Naive thymus-derived CD4-positive, alpha-beta T cell (primary cell): ENCODE data around the gene FZD2. TPM values are rescaled to one million over a fixed set of nuclear protein-coding genes. Genes with fewer than 3 reads are reported as not detected.
"Not testable (repeated sequence)": the region's sequence is repeated elsewhere in the genome, so short reads cannot be mapped to it uniquely, and the experiment has no call there.

Experiments used
- ATAC-seq: fragments of 150-1000 bp; cut with Tn5 transposase; 2 replicates; pipeline ENCODE4 v1.10.0; 2021; ENCODE audit warnings: mild to moderate bottlenecking, moderate library complexity
- CTCF ChIA-PET: fragments of 350-600 bp; sonication (Branson Sonifier 250); formaldehyde crosslinking; loops from one replicate; lab custom pipeline; 2021; ENCODE audit warnings: antibody characterized with exemption; lab: Charles Lee
- POLR2A ChIA-PET: fragments of 350-600 bp; sonication (Branson Sonifier 250); formaldehyde crosslinking; loops from one replicate; lab custom pipeline; 2021; ENCODE audit warnings: antibody characterized with exemption, inconsistent platforms; lab: Charles Lee
- DNase-seq, 9 donors: peaks; one replicate each; pipeline versions ENCODE4 v3.0.0 to v3.0.0-alpha.2; 2020 to 2022; ENCODE audit warnings: mixed read lengths in 1 of 9
- H3K27ac ChIP-seq: one replicate; pipeline ENCODE4 v1.7.0; 2013; ENCODE audit warnings: mild to moderate bottlenecking, low read depth, low read length, moderate library complexity
- H3K27me3 ChIP-seq, 2 donors: one replicate each; pipeline ENCODE4 v1.7.0; 2013; ENCODE audit warnings: low read length in 2 of 2, mild to moderate bottlenecking in 2 of 2, moderate library complexity in 2 of 2; ENCODE audit not compliant: control insufficient read depth in 2 of 2, insufficient read depth in 2 of 2
- H3K36me3 ChIP-seq, 3 experiments: 1 replicate in 2 of 3; 2 replicates in 1 of 3; pipeline ENCODE4 v1.7.0; 2013; ENCODE audit warnings: low read length in 3 of 3, mild to moderate bottlenecking in 3 of 3, moderate library complexity in 1 of 3; ENCODE audit not compliant: insufficient read depth in 3 of 3, control insufficient read depth in 2 of 3
- H3K4me1 ChIP-seq, 2 donors: one replicate each; pipeline ENCODE4 v1.7.0; 2013; ENCODE audit warnings: low read length in 2 of 2, mild to moderate bottlenecking in 2 of 2, moderate library complexity in 1 of 2; ENCODE audit not compliant: control insufficient read depth in 2 of 2, insufficient read depth in 2 of 2
- H3K4me3 ChIP-seq: 2 replicates; pipeline ENCODE4 v1.7.0; 2013; ENCODE audit warnings: mild to moderate bottlenecking, low read length
- H3K9me3 ChIP-seq, 3 experiments: 1 replicate in 2 of 3; 2 replicates in 1 of 3; pipeline ENCODE4 v1.7.0; 2013; ENCODE audit warnings: low read length in 3 of 3; ENCODE audit not compliant: control insufficient read depth in 2 of 3
- H3K27ac Mint-ChIP-seq, 9 donors: one replicate each; pipeline ENCODE4 v1.8.0; 2020 to 2022; ENCODE audit warnings: mixed read lengths in 9 of 9, mild to moderate bottlenecking in 8 of 9, moderate library complexity in 5 of 9, inconsistent platforms in 2 of 9
- H3K27me3 Mint-ChIP-seq, 5 donors: one replicate each; pipeline ENCODE4 v1.8.0; 2021 to 2022; ENCODE audit warnings: mixed read lengths in 5 of 5, mild to moderate bottlenecking in 1 of 5
- H3K36me3 Mint-ChIP-seq, 5 donors: one replicate each; pipeline ENCODE4 v1.8.0; 2020 to 2022; ENCODE audit warnings: mixed read lengths in 5 of 5, mild to moderate bottlenecking in 3 of 5, inconsistent platforms in 1 of 5
- H3K4me1 Mint-ChIP-seq, 7 donors: one replicate each; pipeline ENCODE4 v1.8.0; 2020 to 2022; ENCODE audit warnings: mixed read lengths in 7 of 7, mild to moderate bottlenecking in 3 of 7, inconsistent platforms in 1 of 7
- H3K4me3 Mint-ChIP-seq, 10 donors: one replicate each; pipeline ENCODE4 v1.8.0; 2020 to 2022; ENCODE audit warnings: mild to moderate bottlenecking in 10 of 10, mixed read lengths in 10 of 10, moderate library complexity in 6 of 10, inconsistent platforms in 2 of 10
- H3K9me3 Mint-ChIP-seq, 11 donors: one replicate each; pipeline ENCODE4 v1.8.0; 2020 to 2022; ENCODE audit warnings: mixed read lengths in 11 of 11, mild to moderate bottlenecking in 4 of 11, inconsistent platforms in 1 of 11, moderate library complexity in 1 of 11
- intact Hi-C, 2 donors: fragments of 100-400 bp; cut with micrococcal nuclease; formaldehyde crosslinking; loops; one replicate each; pipeline ENCODE4 v1.15.1; 2023
- polyA plus RNA-seq, 2 donors: library from polyadenylated mRNA; unstranded; fragments of 300-500 nt; fragmentation: Illumina TruSeq; gene quantifications; one replicate each; pipeline ENCODE4 v1.2.3, GENCODE V29; 2021
- total RNA-seq, 6 experiments: library from RNA in 5 of 6; stranded (reverse) in 5 of 6; gene quantifications; 1 replicate in 5 of 6; 2 replicates in 1 of 6; pipeline ENCODE4 v1.2.3 and lab custom pipeline; 2021 to 2026

FZD2 gene
- total and polyA plus RNA-seq, 7 experiments from 2014 or later: 0.13 to 1.7 (median 0.17) TPM; not detected in 3

DNA sequence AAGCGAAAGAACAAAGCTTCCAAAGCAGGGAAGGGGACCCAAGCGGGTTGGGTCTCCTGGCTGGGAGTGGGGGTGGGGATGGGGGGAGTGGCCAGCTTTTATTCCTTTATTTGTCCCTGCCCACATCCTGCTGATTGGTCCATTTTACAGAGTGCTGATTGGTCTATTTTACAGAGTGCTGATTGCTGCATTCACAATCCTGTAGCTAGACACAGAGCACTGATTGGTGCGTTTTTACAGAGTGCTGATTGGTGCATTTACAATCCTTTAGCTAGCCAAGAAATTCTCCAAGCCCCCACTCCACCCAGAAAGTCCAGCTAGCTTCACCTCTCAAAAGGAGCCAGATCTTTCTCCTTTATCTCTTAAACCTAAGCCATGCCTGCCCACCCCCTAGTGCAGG, 19.4 kb upstream of the FZD2 start:
- Mint-ChIP-seq H3K4me1 (peaks cover 0 to 13% (median 7%) of the 10 kb centered on the region in 7 donors), H3K27me3 (peaks cover 3 to 13% (median 7%) of the 10 kb centered on the region in 5 donors)
- H3K36me3 ChIP-seq, H3K27me3 ChIP-seq, H3K9me3 Mint-ChIP-seq, ATAC-seq, H3K4me3 Mint-ChIP-seq, intact Hi-C loops, H3K9me3 ChIP-seq, H3K36me3 Mint-ChIP-seq, H3K4me3 ChIP-seq, POLR2A ChIA-PET, H3K4me1 ChIP-seq, H3K27ac ChIP-seq, CTCF ChIA-PET, H3K27ac Mint-ChIP-seq, DNase-seq: not testable (repeated sequence)

DNA sequence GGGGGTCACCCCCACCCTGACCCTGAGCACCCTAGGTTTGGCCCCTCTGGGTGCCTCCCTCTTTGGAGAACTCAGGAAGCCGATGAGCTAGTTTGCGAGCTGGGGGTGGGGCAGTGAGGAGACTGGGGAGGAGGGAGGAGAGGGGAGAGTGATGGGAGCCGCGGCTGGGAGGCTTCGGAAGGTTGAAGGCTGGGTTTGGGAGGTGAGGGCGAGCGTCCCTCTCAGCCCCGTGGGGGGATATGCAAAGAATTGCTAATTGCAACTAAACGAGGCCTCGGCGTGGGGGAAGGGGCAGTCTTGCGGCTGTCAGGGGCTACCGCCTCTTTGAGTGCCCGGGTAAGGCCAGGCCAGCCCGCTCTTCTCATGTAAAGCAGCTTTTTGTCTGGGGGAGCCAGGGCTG, 17.6 kb upstream of the FZD2 start:
- no peak for ATAC-seq
- Histone ChIP-seq H3K9me3 (no peaks in the 10 kb centered on the region), H3K4me1 (no peaks in the 10 kb centered on the region), H3K27ac (no peak overlapping the region), H3K27me3 (no peaks in the 10 kb centered on the region), H3K4me3 (no peak overlapping the region), H3K36me3 (no peaks in the 10 kb centered on the region)
- Mint-ChIP-seq H3K36me3 (no peaks in the 10 kb centered on the region), H3K4me3 (no peak overlapping the region), H3K9me3 (no peaks in the 10 kb centered on the region), H3K4me1 (peaks cover 0 to 5% (median 0%) of the 10 kb centered on the region in 7 donors), H3K27me3 (peaks cover 6 to 23% (median 15%) of the 10 kb centered on the region in 5 donors), H3K27ac (no peak overlapping the region)
- intact Hi-C loops: no loop called here
- CTCF ChIA-PET: no interaction called here
- no peak for DNase-seq
- POLR2A ChIA-PET: no interaction called here

DNA sequence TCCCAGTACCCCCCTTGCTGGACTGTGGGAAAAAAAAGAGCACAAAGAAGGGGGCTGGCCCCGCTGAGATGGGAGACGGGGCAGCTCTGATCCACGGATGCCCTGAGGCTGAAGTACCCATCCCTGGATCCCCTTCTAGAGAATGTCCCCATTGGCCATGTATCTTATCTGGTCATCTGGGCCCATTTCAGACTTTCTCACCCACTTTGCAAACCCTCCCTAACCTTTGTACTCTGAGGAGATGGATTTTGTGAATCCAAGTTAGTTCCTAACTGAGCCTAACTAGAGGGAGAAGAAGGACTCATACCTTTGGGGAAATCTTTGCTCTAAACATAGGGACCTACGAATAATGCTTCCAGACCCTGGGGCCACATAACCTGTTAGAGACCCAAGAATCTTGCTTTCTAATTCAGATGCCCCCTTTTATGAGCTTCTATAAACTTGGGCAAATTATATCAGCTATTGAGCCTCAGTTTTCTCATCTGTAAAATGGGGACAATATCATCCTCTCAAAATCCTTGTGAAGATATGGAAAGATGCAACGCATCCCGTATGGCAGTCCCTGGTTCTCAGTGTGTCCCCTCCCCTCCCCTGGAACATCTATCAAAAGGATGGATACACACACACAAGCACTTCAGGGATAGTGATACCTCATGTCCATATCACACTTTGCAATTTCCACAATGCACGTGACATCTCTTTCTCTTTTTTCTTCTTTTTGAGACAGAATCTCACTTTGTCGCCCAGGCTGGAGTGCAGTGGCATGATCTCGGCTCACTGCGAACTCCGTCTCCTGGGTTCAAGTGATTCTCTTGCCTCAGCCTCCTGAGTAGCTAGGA, 16.8 kb upstream of the FZD2 start:
- Histone ChIP-seq H3K27me3 (no peaks in the 10 kb centered on the region), H3K4me3 (no peak overlapping the region), H3K9me3 (no peaks in the 10 kb centered on the region), H3K4me1 (no peaks in the 10 kb centered on the region), H3K36me3 (no peaks in the 10 kb centered on the region), H3K27ac (no peak overlapping the region)
- Mint-ChIP-seq H3K4me1 (peaks cover 0 to 5% (median 0%) of the 10 kb centered on the region in 7 donors), H3K27me3 (peaks cover 6 to 27% (median 20%) of the 10 kb centered on the region in 5 donors), H3K27ac (no peak overlapping the region), H3K4me3 (no peak overlapping the region), H3K36me3 (no peaks in the 10 kb centered on the region), H3K9me3 (no peaks in the 10 kb centered on the region)
- DNase-seq (no peak), ATAC-seq (no peak)
- intact Hi-C loops: no loop called here
- CTCF ChIA-PET: no interaction called here
- POLR2A ChIA-PET: no interaction called here

DNA sequence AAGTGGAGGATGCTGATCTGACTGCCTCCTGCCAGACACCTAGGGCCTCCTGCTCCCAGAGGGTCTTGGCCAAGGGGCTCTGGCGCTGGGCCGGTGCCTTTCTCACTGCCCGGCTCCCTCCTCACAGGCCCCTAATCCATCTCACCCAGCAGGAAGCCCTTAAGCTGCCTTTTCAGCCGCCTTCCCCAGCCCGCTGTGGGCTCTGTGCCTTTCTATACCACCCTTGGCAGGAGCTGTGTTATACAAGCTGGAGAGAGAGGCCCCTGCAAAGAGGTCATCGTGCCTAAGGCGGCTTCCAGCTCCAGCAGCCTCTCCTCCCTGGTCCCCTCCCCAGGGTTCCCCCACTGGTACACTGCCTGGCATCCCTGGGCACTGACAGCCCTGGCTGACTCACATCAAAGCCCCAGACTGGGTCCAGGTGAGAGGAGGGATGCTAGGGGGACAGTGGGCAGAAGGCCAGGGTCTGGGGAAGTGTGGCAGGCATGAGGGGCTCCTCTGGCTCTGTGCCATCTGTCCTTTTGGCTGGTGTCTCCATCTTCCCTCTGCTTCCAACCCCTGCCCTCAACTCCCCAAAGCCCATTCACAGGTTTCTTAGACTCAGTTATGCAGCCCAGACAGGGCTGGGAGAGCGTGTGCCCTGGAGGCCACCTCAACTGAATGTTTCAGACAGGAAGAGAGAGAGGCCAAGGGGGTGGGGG, 15.3 kb upstream of the FZD2 start:
- Mint-ChIP-seq H3K27ac (no peak overlapping the region), H3K4me1 (peaks cover 0 to 10% (median 0%) of the 10 kb centered on the region in 7 donors), H3K36me3 (no peaks in the 10 kb centered on the region), H3K9me3 (no peaks in the 10 kb centered on the region), H3K4me3 (no peak overlapping the region), H3K27me3 (peaks cover 9 to 39% (median 26%) of the 10 kb centered on the region in 5 donors)
- no peaks in the 10 kb centered on the region for H3K36me3 ChIP-seq
- ATAC-seq (no peak), DNase-seq (no peak)
- CTCF ChIA-PET: no interaction called here
- H3K4me1 ChIP-seq: no peaks in the 10 kb centered on the region
- H3K27me3 ChIP-seq: no peaks in the 10 kb centered on the region
- intact Hi-C loops: no loop called here
- H3K9me3 ChIP-seq: no peaks in the 10 kb centered on the region
- H3K27ac ChIP-seq: no peak overlapping the region
- POLR2A ChIA-PET: no interaction called here
- no peak overlapping the region for H3K4me3 ChIP-seq

DNA sequence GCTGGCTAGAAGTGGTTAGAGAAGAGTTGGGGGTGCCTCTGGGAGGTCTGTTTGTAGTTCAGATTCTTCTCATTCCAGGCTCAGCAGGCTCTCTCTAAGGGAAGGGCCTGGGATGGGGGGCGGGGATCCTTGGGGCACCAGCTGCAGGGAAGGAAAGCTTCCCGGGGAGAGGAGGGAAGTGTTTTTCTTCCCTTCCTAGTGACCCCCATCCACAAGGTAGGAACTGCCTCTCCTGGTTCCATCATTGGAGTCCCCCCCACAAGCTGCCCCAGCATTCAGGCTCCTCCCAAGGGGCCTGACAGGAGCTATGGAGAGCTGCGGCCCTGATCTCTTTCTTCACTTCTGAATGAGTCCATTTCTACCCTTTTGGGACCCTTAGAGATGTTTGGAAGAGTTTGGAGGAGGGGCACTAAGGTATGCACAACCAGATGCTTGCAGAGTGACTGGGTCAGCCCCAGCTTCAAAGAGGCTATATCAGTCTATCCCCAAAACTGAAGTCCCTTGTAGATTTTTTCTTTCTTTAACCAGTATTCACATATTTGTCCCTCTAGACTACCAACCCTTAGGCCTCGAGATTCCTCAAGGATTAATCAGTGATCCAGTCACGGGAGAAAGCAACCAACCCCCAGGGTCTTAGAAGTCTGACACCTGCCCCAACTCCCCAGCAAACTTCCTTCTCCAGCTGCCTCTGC, 13.9 kb upstream of the FZD2 start:
- no peaks in the 10 kb centered on the region for H3K9me3 Mint-ChIP-seq
- H3K4me3 ChIP-seq: no peak overlapping the region
- no peak overlapping the region for H3K27ac ChIP-seq
- CTCF ChIA-PET: no interaction called here
- no peaks in the 10 kb centered on the region for H3K27me3 ChIP-seq
- H3K36me3 ChIP-seq: no peaks in the 10 kb centered on the region
- H3K4me3 Mint-ChIP-seq: no peak overlapping the region
- no peaks in the 10 kb centered on the region for H3K4me1 ChIP-seq
- intact Hi-C loops: no loop called here
- DNase-seq (no peak), ATAC-seq (no peak)
- H3K27ac Mint-ChIP-seq: no peak overlapping the region
- no peaks in the 10 kb centered on the region for H3K9me3 ChIP-seq
- H3K36me3 Mint-ChIP-seq: no peaks in the 10 kb centered on the region
- peaks cover 15 to 45% (median 32%) of the 10 kb centered on the region in 5 donors for H3K27me3 Mint-ChIP-seq
- POLR2A ChIA-PET: interaction anchor here (0.7 kb wide), 1 partner anchor 9 kb away, joined by 4 read pairs; no protein-coding TSS in a partner anchor
- H3K4me1 Mint-ChIP-seq: peaks cover 0 to 11% (median 0%) of the 10 kb centered on the region in 7 donors

DNA sequence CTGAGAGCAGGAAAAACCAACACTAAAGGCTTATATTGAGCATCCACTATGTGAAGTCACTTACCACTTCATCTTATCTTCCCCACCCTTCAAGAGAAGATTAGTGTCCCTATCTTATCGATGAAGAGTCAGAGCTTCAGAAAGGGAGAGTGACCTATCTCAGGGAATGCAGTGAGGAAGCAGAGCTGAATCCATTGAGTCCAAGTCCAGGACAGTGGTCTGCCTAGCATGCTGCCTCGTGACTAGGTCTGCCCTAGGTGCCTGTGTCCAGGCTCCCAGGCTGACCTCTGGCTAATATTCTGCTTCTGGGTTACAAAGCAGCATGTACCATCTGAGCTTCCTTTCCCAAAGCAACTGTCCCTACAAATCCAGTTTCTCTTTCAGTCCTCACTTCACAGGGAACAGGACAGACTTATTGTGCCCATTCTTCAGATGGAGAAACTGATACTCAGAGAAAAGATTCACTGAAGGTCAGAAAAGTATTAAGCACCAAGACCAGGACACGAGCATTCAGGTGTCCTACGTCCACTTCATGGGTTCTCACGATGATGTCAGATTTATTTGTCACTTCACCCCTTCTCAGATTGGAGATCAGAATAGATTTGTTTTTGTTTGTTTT, 13.3 kb upstream of the FZD2 start:
- ATAC-seq (no peak), DNase-seq (no peak)
- peaks cover 0 to 11% (median 0%) of the 10 kb centered on the region in 7 donors for H3K4me1 Mint-ChIP-seq
- Histone ChIP-seq H3K27ac (no peak overlapping the region), H3K36me3 (no peaks in the 10 kb centered on the region), H3K9me3 (no peaks in the 10 kb centered on the region), H3K27me3 (no peaks in the 10 kb centered on the region), H3K4me1 (no peaks in the 10 kb centered on the region), H3K4me3 (no peak overlapping the region)
- CTCF ChIA-PET: no interaction called here
- H3K9me3 Mint-ChIP-seq: no peaks in the 10 kb centered on the region
- intact Hi-C loops: no loop called here
- H3K36me3 Mint-ChIP-seq: no peaks in the 10 kb centered on the region
- peaks cover 15 to 49% (median 31%) of the 10 kb centered on the region in 5 donors for H3K27me3 Mint-ChIP-seq
- POLR2A ChIA-PET: interaction anchor here (0.7 kb wide), 1 partner anchor 10 kb away, joined by 4 read pairs; no protein-coding TSS in a partner anchor
- H3K27ac Mint-ChIP-seq: no peak overlapping the region
- no peak overlapping the region for H3K4me3 Mint-ChIP-seq
